ENCODE results near the gene CPXM2. TPM values are rescaled to one million over a fixed set of nuclear protein-coding genes. Genes with fewer than 3 reads are reported as not detected.

Gene CPXM2
- total and polyA plus RNA-seq, 2 experiments from 2014 or later, result 14.8 to 19.8 TPM

- H3K27me3 ChIP-seq (replicated peaks; ENCODE audit: insufficient read depth), result 0 out of 2 replicates have a peak, but pooled peaks cover 3% of the 10 kb centered on the region
- TF ChIP-seq EZH2phosphoT487 (IDR thresholded peaks at IDR 0.05; ENCODE audit: insufficient read depth, low read depth) (no peak), EZH2 (IDR thresholded peaks at IDR 0.05; ENCODE audit: insufficient read depth, poor library complexity, severe bottlenecking) (no peak)
- peaks cover 21% of the 10 kb centered on the region for H3K4me1 ChIP-seq (ENCODE audit: insufficient read depth)
- no peak overlapping the region for H3K4me3 ChIP-seq
- no peaks in the 10 kb centered on the region for H3F3A ChIP-seq (ENCODE audit: insufficient read depth)
- H3K27ac ChIP-seq, result no peak overlapping the region
- H3K9me3 ChIP-seq (ENCODE audit: low read depth), result no peaks in the 10 kb centered on the region
- peak overlapping the region; percentile 36 for H3K4me2 ChIP-seq (ENCODE audit: unreplicated experiment)
- 35 to 38% methylated on average over 9 of the region's 9 CpGs for whole genome bisulfite sequencing, 2 experiments (ENCODE audit: low coverage in 1 of 2, low lambda C conversion rate in 2 of 2, missing lambda C conversion rate in 2 of 2)
- peak; percentile 74 for DNase-seq
- H3K9ac ChIP-seq, result no peak overlapping the region
- no peaks in the 10 kb centered on the region for H3K36me3 ChIP-seq (ENCODE audit: low read depth)
- H4K20me1 ChIP-seq (ENCODE audit: insufficient read depth), result no peaks in the 10 kb centered on the region
- H2AFZ ChIP-seq, result no peak overlapping the region
- H3K9me2 ChIP-seq (ENCODE audit: insufficient read depth), result no peaks in the 10 kb centered on the region
- no peaks in the 10 kb centered on the region for H3K79me2 ChIP-seq (ENCODE audit: insufficient read depth)
- in situ Hi-C loops (cut with MboI), result no loop called here
These were observed 29.0 kb downstream of the CPXM2 start for GRCh38 chr10:123862421-123863182.

- Histone ChIP-seq H3K27ac (no peak overlapping the region), H3K9me3 (ENCODE audit: low read depth) (no peaks in the 10 kb centered on the region), H3K4me1 (ENCODE audit: insufficient read depth) (peaks cover 21% of the 10 kb centered on the region), H4K20me1 (ENCODE audit: insufficient read depth) (no peaks in the 10 kb centered on the region), H3K4me3 (no peak overlapping the region), H3K27me3 (replicated peaks; ENCODE audit: insufficient read depth) (no peaks in the 10 kb centered on the region), H3K9ac (no peak overlapping the region), H2AFZ (no peak overlapping the region), H3K79me2 (ENCODE audit: insufficient read depth) (no peaks in the 10 kb centered on the region), H3F3A (ENCODE audit: insufficient read depth) (no peaks in the 10 kb centered on the region), H3K9me2 (ENCODE audit: insufficient read depth) (no peaks in the 10 kb centered on the region), H3K4me2 (ENCODE audit: unreplicated experiment) (no peak overlapping the region), H3K36me3 (ENCODE audit: low read depth) (no peaks in the 10 kb centered on the region)
- DNase-seq, result no peak
- in situ Hi-C loops (cut with MboI), result no loop called here
- no peak for TF ChIP-seq EZH2phosphoT487 (IDR thresholded peaks at IDR 0.05; ENCODE audit: insufficient read depth, low read depth)
- TF ChIP-seq EZH2 (IDR thresholded peaks at IDR 0.05; ENCODE audit: insufficient read depth, poor library complexity, severe bottlenecking), result no peak
- WGBS, 2 experiments (ENCODE audit: low coverage in 1 of 2, low lambda C conversion rate in 2 of 2, missing lambda C conversion rate in 2 of 2), result 87 to 91% methylated on average over 7 of the region's 7 CpGs
These were observed 30.8 kb downstream of the CPXM2 start for GRCh38 chr10:123860856-123861255.

GRCh38 chr10:123860209-123860608 lies 31.4 kb downstream of the CPXM2 start:
- TF ChIP-seq EZH2phosphoT487 (IDR thresholded peaks at IDR 0.05; ENCODE audit: insufficient read depth, low read depth) (no peak), EZH2 (IDR thresholded peaks at IDR 0.05; ENCODE audit: insufficient read depth, poor library complexity, severe bottlenecking) (no peak)

GRCh38 chr10:123859653-123860050 lies 32.0 kb downstream of the CPXM2 start:
- TF ChIP-seq EZH2phosphoT487 (IDR thresholded peaks at IDR 0.05; ENCODE audit: insufficient read depth, low read depth) (no peak), EZH2 (IDR thresholded peaks at IDR 0.05; ENCODE audit: insufficient read depth, poor library complexity, severe bottlenecking) (no peak)
- H3K36me3 ChIP-seq (ENCODE audit: low read depth), result no peaks in the 10 kb centered on the region
- no peaks in the 10 kb centered on the region for H3K9me3 ChIP-seq (ENCODE audit: low read depth)
- H3K27me3 ChIP-seq (replicated peaks; ENCODE audit: insufficient read depth), result no peaks in the 10 kb centered on the region
- H3K4me3 ChIP-seq, result no peak overlapping the region
- in situ Hi-C loops (cut with MboI), result no loop called here
- peaks cover 21% of the 10 kb centered on the region for H3K4me1 ChIP-seq (ENCODE audit: insufficient read depth)
- no peak for DNase-seq
- no peak overlapping the region for H3K27ac ChIP-seq
- no peaks in the 10 kb centered on the region for H3K9me2 ChIP-seq (ENCODE audit: insufficient read depth)
- no peak overlapping the region for H2AFZ ChIP-seq
- H3K4me2 ChIP-seq (ENCODE audit: unreplicated experiment), result no peak overlapping the region
- H4K20me1 ChIP-seq (ENCODE audit: insufficient read depth), result no peaks in the 10 kb centered on the region
- H3K9ac ChIP-seq, result no peak overlapping the region
- no peaks in the 10 kb centered on the region for H3K79me2 ChIP-seq (ENCODE audit: insufficient read depth)
- no peaks in the 10 kb centered on the region for H3F3A ChIP-seq (ENCODE audit: insufficient read depth)
- 87 to 92% methylated on average over 10 of the region's 10 CpGs for WGBS, 2 experiments (ENCODE audit: low coverage in 1 of 2, low lambda C conversion rate in 2 of 2, missing lambda C conversion rate in 2 of 2)

More at GRCh38 chr10:123860209-123860608, 31.4 kb downstream of the CPXM2 start:
- WGBS, 2 experiments (ENCODE audit: low coverage in 1 of 2, low lambda C conversion rate in 2 of 2, missing lambda C conversion rate in 2 of 2), result 56 to 64% methylated on average over 5 of the region's 5 CpGs
- Histone ChIP-seq H3K9ac (no peak overlapping the region), H3K27me3 (replicated peaks; ENCODE audit: insufficient read depth) (no peaks in the 10 kb centered on the region), H3K4me2 (ENCODE audit: unreplicated experiment) (no peak overlapping the region), H3K79me2 (ENCODE audit: insufficient read depth) (no peaks in the 10 kb centered on the region), H3K9me3 (ENCODE audit: low read depth) (no peaks in the 10 kb centered on the region), H3K36me3 (ENCODE audit: low read depth) (no peaks in the 10 kb centered on the region), H3K4me3 (no peak overlapping the region), H2AFZ (no peak overlapping the region), H3F3A (ENCODE audit: insufficient read depth) (no peaks in the 10 kb centered on the region), H3K4me1 (ENCODE audit: insufficient read depth) (peaks cover 21% of the 10 kb centered on the region), H3K9me2 (ENCODE audit: insufficient read depth) (no peaks in the 10 kb centered on the region), H3K27ac (no peak overlapping the region), H4K20me1 (ENCODE audit: insufficient read depth) (no peaks in the 10 kb centered on the region)
- in situ Hi-C loops (cut with MboI), result no loop called here
- no peak for DNase-seq
